Activated naive CD8-positive, alpha-beta T cell treated with anti-CD3 and anti-CD28 coated beads, Interleukin-2, amount 10 ng/mL, durations not matched to agents 7 days and 5 days (primary cell): ENCODE results near the gene BRMS1L. TPM values are rescaled to one million over a fixed set of nuclear protein-coding genes. Genes with fewer than 3 reads are reported as not detected.
"Not testable (repeated sequence)": the region's sequence is repeated elsewhere in the genome, so short reads cannot be mapped to it uniquely, and the experiment has no call there.

Source experiments
- ATAC-seq: fragments of 150-1000 bp; cut with Tn5 transposase; one replicate; pipeline ENCODE4 v1.10.0; 2021; ENCODE audit warnings: low read depth, moderate library complexity
- POLR2A ChIA-PET: fragments of 350-600 bp; sonication (Branson Sonifier 250); formaldehyde crosslinking; loops from one replicate; lab custom pipeline; 2021; ENCODE audit warnings: antibody characterized with exemption; lab: Charles Lee
- DNase-seq: peaks from one replicate; pipeline ENCODE4 v3.0.0; 2021
- H3K27ac Mint-ChIP-seq: one replicate; pipeline ENCODE4 v1.8.0; 2022; ENCODE audit warnings: mild to moderate bottlenecking, mixed read lengths
- H3K27me3 Mint-ChIP-seq: one replicate; pipeline ENCODE4 v1.8.0; 2022; ENCODE audit warnings: mild to moderate bottlenecking, moderate library complexity, mixed read lengths
- H3K36me3 Mint-ChIP-seq: one replicate; pipeline ENCODE4 v1.8.0; 2021; ENCODE audit warnings: mild to moderate bottlenecking, mixed read lengths
- H3K4me1 Mint-ChIP-seq: one replicate; pipeline ENCODE4 v1.8.0; 2021; ENCODE audit warnings: mixed read lengths
- H3K4me3 Mint-ChIP-seq: one replicate; pipeline ENCODE4 v1.8.0; 2022; ENCODE audit warnings: mild to moderate bottlenecking, moderate library complexity, mixed read lengths
- H3K9me3 Mint-ChIP-seq: one replicate; pipeline ENCODE4 v1.8.0; 2021; ENCODE audit warnings: mixed read lengths
- total RNA-seq, 2 experiments: library from RNA; stranded (reverse); gene quantifications; one replicate each; pipeline ENCODE4 v1.2.3, GENCODE V29; 2021

Gene BRMS1L
- total RNA-seq, 2 experiments from 2014 or later = 5.0 to 7.8 TPM

DNA sequence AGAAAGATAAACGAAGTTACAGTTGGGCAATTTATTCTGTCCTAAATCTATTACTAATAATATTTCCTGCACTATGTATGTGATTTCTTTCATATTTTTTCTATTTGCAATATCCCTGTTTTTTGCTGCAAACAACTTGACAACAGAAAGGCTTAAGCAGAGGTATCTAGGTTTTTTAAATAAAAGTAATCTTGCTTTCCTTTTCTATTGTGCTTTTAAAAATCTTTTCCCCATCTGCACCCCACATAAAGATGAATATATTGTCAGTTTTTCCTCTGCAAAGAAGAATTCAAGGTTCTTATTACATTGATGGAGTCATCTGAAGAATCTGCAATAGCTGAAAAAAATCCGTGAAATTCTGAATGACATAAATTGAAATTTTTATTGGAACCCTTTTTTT is 16.5 kb upstream of the BRMS1L start:
- H3K27ac Mint-ChIP-seq = peak overlapping the region; percentile 80
- H3K27me3 Mint-ChIP-seq = no peaks in the 10 kb centered on the region
- POLR2A ChIA-PET = interaction anchor here (0.6 to 1.6 kb wide), 3 partner anchors 8 to 220 kb away, joined by 4 to 8 read pairs (median 6); partner anchors contain the start of gene BRMS1L
- no peaks in the 10 kb centered on the region for H3K9me3 Mint-ChIP-seq
- ATAC-seq (no peak), DNase-seq (no peak)
- H3K4me1 Mint-ChIP-seq = peaks cover 18% of the 10 kb centered on the region
- H3K36me3 Mint-ChIP-seq = peaks cover 3% of the 10 kb centered on the region
- H3K4me3 Mint-ChIP-seq = peak overlapping the region; percentile 99

DNA sequence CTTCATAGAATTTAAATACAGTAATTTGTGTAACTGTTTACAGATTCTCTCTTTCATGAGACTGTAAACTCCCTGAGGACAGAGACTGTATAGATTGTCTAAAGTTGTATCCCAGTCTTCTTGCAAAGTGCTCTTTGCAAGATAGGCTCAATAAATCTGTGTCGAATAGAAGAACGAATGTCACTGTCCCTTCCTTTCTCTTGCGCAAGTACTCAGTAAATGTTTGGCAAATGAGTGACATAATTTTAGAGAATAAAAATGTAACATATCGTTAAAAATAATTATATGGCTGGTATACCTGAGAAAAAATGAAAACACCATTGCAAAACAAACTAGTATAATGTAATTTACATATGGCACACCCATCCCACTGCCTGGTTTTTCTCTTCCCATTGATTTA is 15.2 kb upstream of the BRMS1L start:
- Mint-ChIP-seq H3K27me3 (no peaks in the 10 kb centered on the region), H3K4me3 (no peak overlapping the region), H3K9me3 (no peaks in the 10 kb centered on the region), H3K36me3 (no peaks in the 10 kb centered on the region), H3K4me1 (peaks cover 18% of the 10 kb centered on the region), H3K27ac (no peak overlapping the region)
- ATAC-seq (no peak), DNase-seq (no peak)
- POLR2A ChIA-PET = no interaction called here

DNA sequence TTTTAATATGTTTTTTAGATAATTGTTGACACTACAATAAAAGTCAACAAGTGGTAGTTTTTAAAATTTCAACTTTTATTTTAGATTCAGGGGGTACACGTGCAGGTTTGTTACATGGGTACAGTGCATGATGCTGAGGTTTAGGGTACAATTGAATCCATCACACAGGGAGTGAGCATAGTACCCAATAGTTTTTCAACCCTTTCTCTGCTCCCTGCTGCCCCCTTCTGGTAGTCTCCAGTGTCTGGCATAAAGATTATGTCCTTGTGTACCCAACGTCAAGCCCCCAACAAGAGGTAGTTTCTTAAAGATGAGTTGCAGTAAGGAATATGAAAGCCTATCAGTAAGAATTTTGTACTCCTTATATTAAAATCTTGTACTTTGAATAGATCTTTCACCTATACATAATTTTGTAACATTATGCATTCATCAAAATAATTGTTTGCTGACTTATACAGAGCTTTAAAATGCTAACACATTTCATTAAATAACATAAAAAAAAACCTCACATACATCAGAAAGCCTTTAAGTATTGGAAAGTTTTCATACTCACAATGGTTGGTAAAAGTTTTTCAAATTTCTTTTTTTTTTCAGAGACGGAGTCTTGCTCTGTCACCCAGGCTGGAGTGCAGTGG is 11.7 kb upstream of the BRMS1L start:
- Mint-ChIP-seq H3K4me1 (no peaks in the 10 kb centered on the region), H3K36me3 (no peaks in the 10 kb centered on the region), H3K27ac (no peak overlapping the region), H3K9me3 (no peaks in the 10 kb centered on the region), H3K27me3 (no peaks in the 10 kb centered on the region), H3K4me3 (no peak overlapping the region)
- POLR2A ChIA-PET = no interaction called here
- DNase-seq = peak; percentile 64
- peak; percentile 87 for ATAC-seq

DNA sequence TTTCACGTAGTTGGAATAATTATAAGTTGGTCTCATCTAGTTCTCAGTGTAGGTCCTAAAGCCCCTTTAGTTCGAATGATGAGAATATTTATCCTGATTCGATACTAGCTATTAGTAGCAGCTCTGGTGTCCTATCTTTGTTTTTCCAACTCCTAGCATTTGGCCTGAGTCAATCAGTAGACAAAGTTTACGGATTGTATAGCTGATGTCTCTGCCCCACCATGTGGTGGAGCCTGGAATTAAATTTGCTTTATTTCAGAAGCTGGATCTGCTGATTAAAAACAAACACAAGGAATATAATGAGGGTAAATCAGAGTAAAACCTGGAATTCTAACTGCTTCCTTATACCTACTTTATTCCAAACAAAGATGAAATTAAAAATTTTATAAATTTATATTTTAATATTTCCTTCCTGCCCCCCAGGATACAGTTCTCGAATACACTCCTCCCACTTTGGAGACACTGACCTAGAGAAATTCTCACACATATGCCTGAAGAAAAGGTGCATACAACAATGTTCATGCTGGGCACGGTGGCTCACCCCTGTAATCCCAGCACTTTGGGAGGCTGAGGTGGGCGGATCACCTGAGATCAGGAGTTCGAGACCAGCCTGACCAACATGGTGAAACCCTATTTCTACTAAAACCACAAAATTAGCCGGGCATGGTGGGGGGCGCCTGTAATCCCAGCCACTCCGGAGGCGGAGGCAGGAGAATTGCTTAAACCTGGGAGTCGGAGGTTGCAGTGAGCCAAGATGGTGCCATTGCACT is 7.6 kb upstream of the BRMS1L start:
- ATAC-seq = no peak

DNA sequence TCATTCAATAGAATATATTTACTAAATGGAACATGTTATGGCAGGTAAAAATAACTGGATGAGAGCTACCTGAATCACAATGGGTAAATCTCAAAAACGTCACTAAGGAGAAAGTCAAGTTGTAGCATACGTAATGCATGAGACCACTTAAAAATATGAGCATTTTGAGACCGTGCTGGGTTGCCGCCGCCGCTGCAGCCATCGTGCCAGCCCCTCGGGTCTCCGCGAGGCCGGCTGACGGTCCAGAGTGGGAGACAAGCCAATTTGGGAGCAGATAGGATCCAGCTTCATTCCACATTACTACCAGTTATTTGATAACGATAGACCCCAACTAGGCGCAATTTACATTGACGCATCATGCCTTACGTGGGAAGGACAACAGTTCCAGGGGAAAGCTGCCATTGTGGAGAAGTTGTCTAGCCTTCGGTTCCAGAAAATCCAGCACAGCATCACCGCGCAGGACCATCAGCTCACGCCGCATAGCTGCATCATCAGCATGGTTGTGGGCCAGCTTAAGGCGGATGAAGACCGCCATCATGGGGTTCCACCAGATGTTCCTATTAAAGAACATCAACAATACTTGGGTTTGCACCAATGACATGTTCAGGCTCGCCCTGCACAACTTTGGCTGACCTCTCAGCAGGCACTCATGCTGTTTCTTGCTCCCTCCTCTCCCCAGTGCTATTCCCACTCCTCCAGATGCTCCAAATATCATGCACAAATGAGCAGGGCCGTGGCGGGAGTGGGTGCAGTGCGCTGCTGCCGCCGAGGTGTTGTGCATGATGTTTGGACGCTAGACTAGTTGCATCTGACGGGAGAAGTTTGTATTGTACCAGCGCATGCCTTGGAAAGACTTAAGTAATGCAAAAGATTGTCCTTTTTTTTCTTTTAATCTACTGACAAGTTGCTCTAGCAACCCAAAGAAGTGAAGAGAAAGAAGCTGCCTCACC is 6.3 kb upstream of the BRMS1L start:
- no peaks in the 10 kb centered on the region for H3K36me3 Mint-ChIP-seq
- peaks cover 6% of the 10 kb centered on the region for H3K4me1 Mint-ChIP-seq
- DNase-seq (no peak), ATAC-seq (no peak)
- H3K27ac Mint-ChIP-seq = no peak overlapping the region
- no peak overlapping the region for H3K4me3 Mint-ChIP-seq
- peaks cover 2% of the 10 kb centered on the region for H3K27me3 Mint-ChIP-seq
- POLR2A ChIA-PET = no interaction called here
- H3K9me3 Mint-ChIP-seq = no peaks in the 10 kb centered on the region

More for the DNA sequence above, 7.6 kb upstream of the BRMS1L start:
- H3K27me3 Mint-ChIP-seq = peaks cover 2% of the 10 kb centered on the region
- no peak for DNase-seq
- no peaks in the 10 kb centered on the region for H3K36me3 Mint-ChIP-seq
- H3K4me3 Mint-ChIP-seq = no peak overlapping the region
- no peak overlapping the region for H3K27ac Mint-ChIP-seq
- H3K9me3 Mint-ChIP-seq = no peaks in the 10 kb centered on the region
- H3K4me1 Mint-ChIP-seq = peaks cover 6% of the 10 kb centered on the region
- POLR2A ChIA-PET = interaction anchor here (1.6 kb wide), 1 partner anchor 10 kb away, joined by 8 read pairs; the partner anchor contains the start of gene RALGAPA1

DNA sequence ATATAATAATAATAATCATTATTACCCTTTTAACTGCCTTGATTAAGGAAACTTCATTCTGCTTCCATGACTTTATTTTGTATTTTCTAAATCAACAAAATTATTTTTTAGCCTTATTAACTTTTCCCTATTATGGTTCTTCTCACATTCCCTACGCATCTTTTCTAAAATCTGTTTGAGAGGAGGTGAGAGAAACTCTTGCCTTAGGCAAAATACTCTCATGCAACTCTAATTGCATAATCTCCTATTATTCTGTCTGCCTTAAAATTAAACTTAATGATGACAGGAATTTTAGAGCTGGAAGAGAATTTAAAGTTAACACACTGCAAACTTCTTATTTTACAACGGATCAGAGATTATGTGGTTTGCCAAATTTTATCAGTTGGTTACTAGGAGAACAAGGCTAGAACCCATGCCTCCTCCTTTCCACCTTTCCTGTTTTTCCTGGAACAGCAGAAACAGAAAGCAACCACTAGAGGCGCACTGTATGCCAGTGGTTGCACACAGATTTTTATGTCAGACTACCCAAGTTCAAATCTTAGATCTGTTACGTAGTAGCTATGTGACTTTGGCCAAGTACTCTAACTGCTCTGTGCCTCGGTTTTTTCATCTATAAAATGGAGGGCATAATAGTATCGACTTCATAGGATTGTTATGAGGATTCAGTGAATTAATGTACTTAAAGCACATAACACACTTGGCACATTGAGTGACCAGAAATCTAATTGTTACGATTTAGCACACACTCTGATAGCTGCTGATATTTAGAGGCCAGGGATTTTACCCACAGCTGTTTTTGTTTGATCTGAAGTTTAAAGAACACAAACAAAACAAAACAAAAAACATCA is 4.3 kb upstream of the BRMS1L start:
- ATAC-seq (no peak), DNase-seq (no peak)
- no peaks in the 10 kb centered on the region for H3K36me3 Mint-ChIP-seq
- POLR2A ChIA-PET = no interaction called here
- no peaks in the 10 kb centered on the region for H3K9me3 Mint-ChIP-seq
- H3K4me3 Mint-ChIP-seq = no peak overlapping the region
- peaks cover 9% of the 10 kb centered on the region for H3K4me1 Mint-ChIP-seq
- H3K27ac Mint-ChIP-seq = no peak overlapping the region
- H3K27me3 Mint-ChIP-seq = peaks cover 2% of the 10 kb centered on the region

DNA sequence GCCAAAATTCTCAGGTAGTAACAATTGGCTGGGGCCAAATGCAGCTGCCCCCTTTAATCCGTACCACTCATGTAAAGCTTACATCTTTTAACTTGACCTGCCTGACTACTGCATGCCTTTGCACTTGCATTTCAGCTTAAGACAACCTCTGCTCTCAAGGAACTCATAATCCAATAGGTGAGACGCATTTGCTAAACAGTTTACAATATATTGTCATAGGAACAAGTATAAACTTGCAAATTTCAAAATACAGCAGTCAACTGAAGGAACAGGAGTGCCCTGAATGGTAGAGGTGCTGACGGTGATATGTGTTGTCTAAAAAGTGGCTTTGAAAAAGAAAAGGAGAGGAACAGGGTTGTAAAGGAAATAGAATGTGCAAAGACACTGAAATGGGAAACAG is 3.6 kb upstream of the BRMS1L start:
- no peak overlapping the region for H3K4me3 Mint-ChIP-seq
- H3K36me3 Mint-ChIP-seq = no peaks in the 10 kb centered on the region
- H3K27ac Mint-ChIP-seq = no peak overlapping the region
- no peak for DNase-seq
- POLR2A ChIA-PET = no interaction called here
- no peak for ATAC-seq
- H3K9me3 Mint-ChIP-seq = no peaks in the 10 kb centered on the region
- H3K27me3 Mint-ChIP-seq = peaks cover 2% of the 10 kb centered on the region
- H3K4me1 Mint-ChIP-seq = peaks cover 16% of the 10 kb centered on the region

DNA sequence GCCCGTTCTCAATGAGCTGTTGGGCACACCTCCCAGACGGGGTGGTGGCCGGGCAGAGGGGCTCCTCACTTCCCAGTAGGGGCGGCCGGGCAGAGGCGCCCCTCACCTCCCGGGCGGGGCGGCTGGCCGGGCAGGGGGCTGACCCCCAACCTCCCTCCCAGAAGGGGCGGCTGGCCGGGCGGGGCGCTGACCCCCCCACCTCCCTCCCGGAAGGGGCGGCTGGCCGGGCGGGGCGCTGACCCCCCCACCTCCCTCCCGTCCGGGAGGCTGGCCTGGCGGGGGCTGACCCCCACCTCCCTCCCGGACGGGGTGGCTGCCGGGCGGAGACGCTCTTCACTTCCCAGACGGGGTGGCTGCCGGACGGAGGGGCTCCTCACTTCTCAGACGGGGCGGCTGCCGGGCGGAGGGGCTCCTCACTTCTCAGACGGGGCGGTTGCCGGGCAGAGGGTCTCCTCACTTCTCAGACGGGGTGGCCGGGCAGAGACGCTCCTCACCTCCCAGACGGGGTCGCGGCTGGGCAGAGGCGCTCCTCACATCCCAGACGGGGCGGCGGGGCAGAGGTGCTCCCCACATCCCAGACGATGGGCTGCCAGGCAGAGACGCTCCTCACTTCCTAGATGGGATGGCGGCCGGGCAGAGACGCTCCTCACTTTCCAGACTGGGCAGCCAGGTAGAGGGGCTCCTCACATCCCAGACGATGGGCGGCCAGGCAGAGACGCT is 1.5 kb upstream of the BRMS1L start:
- H3K27me3 Mint-ChIP-seq, ATAC-seq, DNase-seq, H3K36me3 Mint-ChIP-seq, H3K9me3 Mint-ChIP-seq, H3K27ac Mint-ChIP-seq, POLR2A ChIA-PET: not testable (repeated sequence)
- H3K4me1 Mint-ChIP-seq = peaks cover 22% of the 10 kb centered on the region
- H3K4me3 Mint-ChIP-seq = peak overlapping the region; percentile 85

DNA sequence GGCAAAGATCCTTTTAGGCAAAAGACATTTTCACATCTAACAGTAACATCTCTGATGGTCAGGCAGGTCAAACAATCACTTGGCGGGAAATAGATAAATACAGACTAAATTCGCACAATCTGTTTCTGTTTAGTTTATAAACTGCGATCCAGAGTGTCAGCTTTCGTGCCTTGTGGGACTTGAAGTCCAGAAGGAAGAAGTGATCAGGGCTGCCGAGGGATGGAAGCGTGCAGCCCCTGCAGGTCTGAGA is 245 bp upstream of the BRMS1L start:
- POLR2A ChIA-PET = interaction anchor here (0.5 to 1.3 kb wide), 5 partner anchors 9 to 842 kb away, joined by 3 to 6 read pairs (median 4); partner anchors contain the start of gene RALGAPA1
- Mint-ChIP-seq H3K9me3 (no peaks in the 10 kb centered on the region), H3K4me3 (peak overlapping the region; percentile 86), H3K27ac (peak overlapping the region; percentile 93), H3K4me1 (peaks cover 22% of the 10 kb centered on the region), H3K36me3 (peaks cover 7% of the 10 kb centered on the region), H3K27me3 (peaks cover 2% of the 10 kb centered on the region)
- no peak for ATAC-seq
- DNase-seq = no peak

DNA sequence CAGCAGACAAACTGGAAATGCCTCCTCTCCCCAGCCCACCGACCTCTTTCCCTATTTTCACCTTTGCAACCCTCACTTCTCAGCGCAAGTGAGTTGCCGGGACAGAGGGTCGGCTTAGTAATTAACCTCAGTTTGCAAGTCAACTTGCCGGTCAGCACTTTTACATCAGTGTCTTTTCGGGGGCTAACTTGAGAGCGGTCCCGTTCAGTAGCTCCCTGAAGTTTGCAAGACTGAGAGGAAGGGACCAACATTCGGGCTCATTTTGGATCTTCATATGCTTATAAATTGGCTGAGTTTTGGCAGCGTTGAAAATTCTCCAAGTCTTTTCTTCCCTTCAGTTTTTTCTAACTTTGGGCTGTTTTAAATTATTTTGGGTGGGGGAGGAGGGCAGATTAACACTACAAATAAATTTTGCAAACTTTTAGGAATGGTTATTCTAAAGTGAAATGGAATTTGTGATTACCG is 846 bp downstream of the BRMS1L start:
- Mint-ChIP-seq H3K27ac (peak overlapping the region; percentile 93), H3K9me3 (no peaks in the 10 kb centered on the region), H3K4me3 (peak overlapping the region; percentile 86), H3K36me3 (peaks cover 7% of the 10 kb centered on the region), H3K27me3 (no peaks in the 10 kb centered on the region), H3K4me1 (peaks cover 19% of the 10 kb centered on the region)
- POLR2A ChIA-PET = interaction anchor here (1.1 to 1.3 kb wide), 2 partner anchors 11 to 410 kb away, joined by 3 to 4 read pairs; no protein-coding TSS in a partner anchor
- DNase-seq (no peak), ATAC-seq (no peak)

DNA sequence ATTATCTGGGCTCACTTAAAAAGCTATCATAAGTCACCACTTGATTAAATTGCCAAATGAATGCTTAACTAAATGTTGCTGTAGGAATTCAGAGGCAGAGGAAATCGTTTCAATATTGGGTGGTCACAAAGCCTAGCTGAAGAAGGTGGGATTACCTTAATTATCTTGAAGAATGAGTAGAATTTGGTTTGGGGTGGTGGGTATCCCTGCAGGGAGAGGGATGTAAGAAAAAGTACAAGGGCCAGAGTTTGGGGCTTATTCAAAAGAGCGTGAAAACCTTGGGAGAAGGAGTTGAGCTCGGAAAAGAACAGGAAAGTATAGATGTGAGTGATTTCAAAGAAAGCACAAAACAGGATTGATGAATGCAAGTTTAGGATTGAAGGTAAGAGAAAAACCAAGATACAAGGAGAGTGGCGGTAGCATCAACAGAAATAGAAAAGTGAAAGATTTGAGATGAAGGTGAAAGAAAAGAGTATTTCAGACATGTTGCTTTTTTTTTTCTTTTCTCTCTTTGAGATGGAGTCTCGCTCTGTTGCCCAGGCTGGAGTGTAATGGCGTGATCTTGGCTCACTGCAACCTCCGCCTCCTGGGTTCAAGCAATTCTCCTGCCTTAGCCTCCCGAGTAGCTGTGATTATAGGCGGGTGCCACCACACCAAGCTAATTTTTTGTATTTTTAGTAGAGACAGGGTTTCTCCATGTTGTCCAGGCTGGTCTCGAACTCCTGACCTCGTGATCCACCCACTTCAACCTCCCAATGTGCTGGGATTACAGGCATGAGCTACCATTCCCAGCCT is 1.7 kb downstream of the BRMS1L start:
- H3K36me3 Mint-ChIP-seq = peaks cover 7% of the 10 kb centered on the region
- no peak overlapping the region for H3K27ac Mint-ChIP-seq
- ATAC-seq (no peak), DNase-seq (no peak)
- POLR2A ChIA-PET = no interaction called here
- H3K9me3 Mint-ChIP-seq = no peaks in the 10 kb centered on the region
- peak overlapping the region; percentile 86 for H3K4me3 Mint-ChIP-seq
- peaks cover 16% of the 10 kb centered on the region for H3K4me1 Mint-ChIP-seq
- no peaks in the 10 kb centered on the region for H3K27me3 Mint-ChIP-seq
